D341Med (cell line): ENCODE results near the gene ADCY4.

Source experiments
- DNase-seq: peaks from one replicate; pipeline ENCODE4 v3.0.0; 2012; ENCODE audit warnings: low spot score

The ADCY4 gene

DNA sequence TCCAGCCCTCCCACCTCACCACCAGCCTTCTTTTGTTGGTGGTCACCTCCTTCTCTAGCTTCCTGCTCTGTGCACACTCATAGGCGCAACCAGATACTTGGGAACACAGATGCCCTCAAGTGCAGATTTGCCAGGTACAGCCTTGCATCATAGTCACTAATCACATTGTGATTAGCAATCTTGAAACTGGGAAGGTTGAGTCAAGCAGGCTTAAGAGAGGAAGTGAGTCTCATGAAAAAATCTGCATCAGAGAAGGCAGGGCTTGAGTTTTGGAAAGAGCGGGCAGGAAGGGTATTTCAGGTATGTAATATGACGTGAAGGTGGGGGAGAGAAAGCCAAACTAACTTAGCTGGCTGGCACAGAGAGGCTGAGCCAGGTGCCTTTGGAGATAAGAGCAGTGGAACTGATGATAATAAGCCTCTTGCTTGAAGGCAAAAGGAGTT is 60.7 kb downstream of the ADCY4 start:
- no peak for DNase-seq

DNA sequence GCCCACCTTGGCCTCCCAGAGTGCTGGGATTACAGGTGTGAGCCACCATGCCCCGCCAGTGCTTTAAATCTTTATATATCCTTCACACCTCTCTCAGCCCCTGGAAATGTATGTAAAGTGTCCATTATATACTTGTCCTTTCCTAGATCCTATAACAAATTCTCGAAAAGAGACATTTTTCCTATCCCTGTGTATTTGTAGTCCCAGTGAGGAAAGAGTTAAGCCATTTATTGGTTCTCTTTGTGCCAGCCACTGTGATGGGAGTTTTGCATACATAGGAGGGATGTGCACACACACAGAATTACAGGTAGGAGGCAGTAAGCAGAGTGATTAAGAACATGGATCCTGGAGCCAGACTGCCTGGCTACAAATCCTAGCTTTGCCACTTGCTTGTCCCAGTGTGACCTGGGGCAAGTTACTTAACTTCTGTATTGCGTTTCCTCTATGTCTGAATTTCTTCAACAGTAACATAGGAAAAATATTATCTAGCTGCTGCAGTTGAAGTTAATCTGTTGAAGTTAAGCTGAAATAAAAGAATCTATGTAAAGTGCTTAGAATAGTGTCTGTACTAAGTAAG is 61.4 kb downstream of the ADCY4 start:
- DNase-seq: peak; percentile 57

- no peak for DNase-seq
These were observed 62.4 kb downstream of the ADCY4 start for GRCh38 chr14:24272467-24272866.

GRCh38 chr14:24271834-24272263 is 63.0 kb downstream of the ADCY4 start:
- no peak for DNase-seq

GRCh38 chr14:24271134-24271833 is 63.6 kb downstream of the ADCY4 start, which contains the start of gene RABGGTA:
RABGGTA (minus strand) TSS chr14:24271597; CDS start chr14:24271115, 482 bp downstream.
- peak; percentile 98 for DNase-seq

DNA sequence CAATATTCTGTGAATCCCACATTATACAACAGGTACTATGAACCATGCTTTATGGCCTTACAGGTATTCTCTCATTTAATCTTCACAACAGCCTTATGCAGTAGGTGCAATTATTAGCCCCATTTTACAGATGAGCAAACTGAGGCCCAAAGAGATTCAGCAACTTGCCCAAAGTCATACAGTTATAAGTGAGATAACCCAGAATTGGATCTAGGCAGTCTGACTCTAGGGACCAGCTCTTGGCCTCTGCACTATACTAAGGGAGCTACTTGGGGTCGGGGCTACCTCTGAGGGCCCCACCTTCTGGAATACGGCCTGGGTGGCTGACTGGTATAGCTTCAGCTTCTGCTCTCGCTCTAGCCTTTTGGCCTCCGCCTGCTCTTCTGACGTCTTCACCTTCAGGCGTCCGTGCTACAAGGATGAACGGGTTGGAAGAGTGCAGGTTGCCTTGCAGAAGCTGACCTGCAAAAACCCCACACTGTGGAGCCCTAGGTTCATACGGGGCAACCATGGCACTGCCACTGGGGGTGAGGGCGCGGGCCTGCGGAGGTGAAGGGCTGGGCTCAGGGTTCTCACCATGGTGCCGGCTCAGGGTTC is 64.2 kb downstream of the ADCY4 start:
- DNase-seq: no peak

GRCh38 chr14:24269910-24270536 is 64.8 kb downstream of the ADCY4 start:
- no peak for DNase-seq

- DNase-seq: no peak
These were observed 65.5 kb downstream of the ADCY4 start for GRCh38 chr14:24269368-24269767.
